Esophagus muscularis mucosa (tissue), 4 donors: ENCODE data around the gene PID1. TPM values are rescaled to one million over a fixed set of nuclear protein-coding genes. Genes with fewer than 3 reads are reported as not detected.

ENCODE experiments used
- DNase-seq: peaks from one replicate; pipeline ENCODE4 v3.0.0-alpha.2; 2017; ENCODE audit errors: extremely low spot score
- H3K27ac ChIP-seq, 4 donors: fragments of 200-600 bp; sonication (generic); replicated peaks in 1 of 4; 1 replicate in 3 of 4; 2 replicates in 1 of 4; pipeline ENCODE4 v1.5.1; 2016 to 2019; ENCODE audit warnings: mild to moderate bottlenecking in 1 of 4
- H3K27me3 ChIP-seq, 4 donors: fragments of 200-600 bp; sonication (generic); one replicate each; pipeline versions ENCODE4 v1.5.1 to v1.6.0; 2016 to 2019
- H3K36me3 ChIP-seq, 4 donors: fragments of 200-600 bp; sonication (generic); one replicate each; pipeline ENCODE4 v1.5.1; 2016 to 2019
- H3K4me1 ChIP-seq, 4 donors: fragments of 200-600 bp; sonication (generic); one replicate each; pipeline ENCODE4 v1.5.1; 2016 to 2019
- H3K4me3 ChIP-seq, 4 donors: fragments of 200-600 bp; sonication (generic); 1 replicate in 2 of 4; 2 replicates in 2 of 4; pipeline ENCODE4 v1.5.1; 2016 to 2019; ENCODE audit warnings: mild to moderate bottlenecking in 4 of 4, moderate library complexity in 1 of 4
- H3K9me3 ChIP-seq, 4 donors: fragments of 200-600 bp; sonication (generic); 1 replicate in 3 of 4; 2 replicates in 1 of 4; pipeline ENCODE4 v1.5.1; 2016 to 2019
- EP300 ChIP-seq: sonication (generic); formaldehyde crosslinking; IDR thresholded peaks from one replicate; pipeline ENCODE4 v1.6.1; 2017; ENCODE audit warnings: antibody characterized with exemption
- POLR2A ChIP-seq: fragments of 450-650 bp; IDR thresholded peaks from one replicate; pipeline ENCODE4 v1.6.1; 2017; ENCODE audit warnings: antibody characterized with exemption, moderate library complexity, mild to moderate bottlenecking, low read depth
- POLR2AphosphoS5 ChIP-seq, 2 donors: sonication (generic); formaldehyde crosslinking; IDR thresholded peaks; one replicate each; pipeline ENCODE4 v1.6.1; 2017; ENCODE audit warnings: antibody characterized with exemption in 2 of 2
- WGBS: methylation state at CpG from one replicate; pipeline ENCODE4 v1.1.5; 2018; 5-methylcytosine and 5-hydroxymethylcytosine counted together
- intact Hi-C: fragments of 100-400 bp; cut with DNase I; formaldehyde crosslinking; loops from one replicate; pipeline ENCODE4 v1.15.1; 2023
- total RNA-seq, 4 donors: library from RNA; depleted of rRNA; stranded (reverse); fragments of >200 nt; gene quantifications; one replicate each; pipeline versions ENCODE4 v1.1.0 to v1.2.1, GENCODE V29; 2016
- TF ChIP-seq, protein P1 (sequence below), 3 experiments: fragments of 200-600 bp in 2 of 3; fragments of 450-650 bp in 1 of 3; sonication (generic) in 2 of 3; IDR thresholded peaks; one replicate each; pipeline ENCODE4 v1.5.1; 2017 to 2019; ENCODE audit warnings: antibody characterized with exemption in 3 of 3, mild to moderate bottlenecking in 2 of 3, moderate library complexity in 1 of 3

The PID1 gene
- total RNA-seq, 4 donors from 2014 or later: 48.2 to 68.7 (median 55.4) TPM

DNA sequence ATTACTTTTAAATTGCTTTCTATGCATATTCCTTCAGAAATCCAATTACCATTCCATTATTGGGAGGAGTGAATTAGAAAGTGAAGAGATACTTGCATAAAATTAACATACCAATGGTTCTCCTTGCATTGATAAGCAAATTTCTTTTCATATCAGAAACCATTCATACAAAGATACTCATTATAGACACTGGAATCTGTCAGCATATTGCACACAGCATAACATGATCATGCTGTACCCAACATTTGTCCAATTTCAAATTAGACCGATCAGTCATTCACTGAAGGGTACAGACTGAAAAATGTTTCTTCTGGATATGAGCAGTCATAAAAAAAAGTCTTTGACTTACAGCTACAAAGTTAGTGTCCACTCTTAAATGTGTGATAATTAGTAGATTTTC lies 175.6 kb downstream of the PID1 start:
- H3K27ac ChIP-seq: no peak overlapping the region
- intact Hi-C loops: no loop called here
- H3K4me3 ChIP-seq: no peak overlapping the region
- H3K9me3 ChIP-seq: no peaks in the 10 kb centered on the region
- no peak for TF ChIP-seq POLR2AphosphoS5 (IDR thresholded peaks at IDR 0.05)
- TF ChIP-seq, protein P1, sequence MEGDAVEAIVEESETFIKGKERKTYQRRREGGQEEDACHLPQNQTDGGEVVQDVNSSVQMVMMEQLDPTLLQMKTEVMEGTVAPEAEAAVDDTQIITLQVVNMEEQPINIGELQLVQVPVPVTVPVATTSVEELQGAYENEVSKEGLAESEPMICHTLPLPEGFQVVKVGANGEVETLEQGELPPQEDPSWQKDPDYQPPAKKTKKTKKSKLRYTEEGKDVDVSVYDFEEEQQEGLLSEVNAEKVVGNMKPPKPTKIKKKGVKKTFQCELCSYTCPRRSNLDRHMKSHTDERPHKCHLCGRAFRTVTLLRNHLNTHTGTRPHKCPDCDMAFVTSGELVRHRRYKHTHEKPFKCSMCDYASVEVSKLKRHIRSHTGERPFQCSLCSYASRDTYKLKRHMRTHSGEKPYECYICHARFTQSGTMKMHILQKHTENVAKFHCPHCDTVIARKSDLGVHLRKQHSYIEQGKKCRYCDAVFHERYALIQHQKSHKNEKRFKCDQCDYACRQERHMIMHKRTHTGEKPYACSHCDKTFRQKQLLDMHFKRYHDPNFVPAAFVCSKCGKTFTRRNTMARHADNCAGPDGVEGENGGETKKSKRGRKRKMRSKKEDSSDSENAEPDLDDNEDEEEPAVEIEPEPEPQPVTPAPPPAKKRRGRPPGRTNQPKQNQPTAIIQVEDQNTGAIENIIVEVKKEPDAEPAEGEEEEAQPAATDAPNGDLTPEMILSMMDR (IDR thresholded peaks at IDR 0.05): no peak
- TF ChIP-seq POLR2A: no peak
- TF ChIP-seq EP300: no peak
- no peaks in the 10 kb centered on the region for H3K4me1 ChIP-seq
- H3K27me3 ChIP-seq: no peaks in the 10 kb centered on the region
- no peak for DNase-seq
- WGBS: 94% methylated on average over 1 of the region's 1 CpG
- H3K36me3 ChIP-seq: no peaks in the 10 kb centered on the region

- TF ChIP-seq, protein P1 (IDR thresholded peaks at IDR 0.05): no peak
- TF ChIP-seq POLR2A (no peak), POLR2AphosphoS5 (IDR thresholded peaks at IDR 0.05) (no peak), EP300 (no peak)
- intact Hi-C loops: no loop called here
- Histone ChIP-seq H3K36me3 (no peaks in the 10 kb centered on the region), H3K9me3 (no peaks in the 10 kb centered on the region), H3K27ac (no peak overlapping the region), H3K4me1 (peaks cover 0 to 16% (median 10%) of the 10 kb centered on the region in 4 donors), H3K4me3 (no peak overlapping the region), H3K27me3 (no peaks in the 10 kb centered on the region)
- 75% methylated on average over 2 of the region's 2 CpGs for WGBS
- no peak for DNase-seq
Observed at GRCh38 chr2:229090225-229090624, 180.9 kb downstream of the PID1 start.

DNA sequence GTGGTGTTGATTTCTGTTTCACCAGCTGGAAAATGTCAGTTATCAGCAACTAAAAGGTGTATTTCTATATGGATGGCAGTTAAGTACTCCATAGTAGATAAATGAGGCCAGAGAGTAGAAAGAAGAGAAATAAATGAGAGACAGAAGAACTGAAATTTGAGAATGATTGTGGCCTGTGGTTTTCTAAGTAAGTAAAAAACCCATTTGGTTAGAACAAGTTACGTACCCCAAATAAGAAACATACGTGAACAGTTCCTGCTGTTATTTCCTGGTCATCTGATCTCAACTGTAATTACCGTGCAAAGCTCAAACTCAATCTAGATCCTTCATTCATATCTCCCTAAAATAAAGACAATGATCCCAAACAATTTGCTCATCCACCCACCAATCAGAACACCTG lies 181.3 kb downstream of the PID1 start:
- TF ChIP-seq, protein P1 (IDR thresholded peaks at IDR 0.05): no peak
- TF ChIP-seq EP300 (no peak), POLR2A (no peak), POLR2AphosphoS5 (IDR thresholded peaks at IDR 0.05) (no peak)
- Histone ChIP-seq H3K27me3 (no peaks in the 10 kb centered on the region), H3K36me3 (no peaks in the 10 kb centered on the region), H3K4me3 (no peak overlapping the region), H3K4me1 (peaks cover 0 to 16% (median 10%) of the 10 kb centered on the region in 4 donors), H3K27ac (no peak overlapping the region), H3K9me3 (no peaks in the 10 kb centered on the region)
- intact Hi-C loops: no loop called here
- no peak for DNase-seq
- 80% methylated on average over 3 of the region's 3 CpGs for WGBS

GRCh38 chr2:229088966-229089700 lies 182.0 kb downstream of the PID1 start:
- Histone ChIP-seq H3K27ac (no peak overlapping the region), H3K4me3 (no peak overlapping the region), H3K27me3 (no peaks in the 10 kb centered on the region), H3K4me1 (peaks cover 0 to 16% (median 10%) of the 10 kb centered on the region in 4 donors), H3K9me3 (no peaks in the 10 kb centered on the region), H3K36me3 (no peaks in the 10 kb centered on the region)
- TF ChIP-seq, protein P1 (IDR thresholded peaks at IDR 0.05): no peak
- no peak for TF ChIP-seq EP300
- TF ChIP-seq POLR2A: no peak
- no peak for TF ChIP-seq POLR2AphosphoS5 (IDR thresholded peaks at IDR 0.05)
- DNase-seq: no peak
- intact Hi-C loops: no loop called here
- WGBS: 68% methylated on average over 7 of the region's 7 CpGs

DNA sequence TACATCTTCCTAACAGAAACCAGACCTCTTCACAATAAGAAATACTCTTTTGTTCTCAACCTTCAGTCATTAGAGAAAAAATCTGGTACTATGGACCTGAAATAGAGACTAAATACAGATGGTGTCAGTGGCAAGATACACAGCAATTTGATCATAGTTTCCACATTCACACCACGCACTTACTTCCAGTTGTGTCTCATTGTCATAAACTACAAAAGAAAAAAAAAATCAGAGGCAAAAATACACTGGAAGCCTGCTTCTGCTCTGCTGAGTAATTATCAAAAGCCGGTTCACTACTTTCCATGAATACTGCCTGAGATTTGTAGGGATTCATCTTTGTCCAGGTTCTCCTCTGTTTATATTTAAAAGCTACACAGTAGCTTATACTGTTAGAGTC lies 182.6 kb downstream of the PID1 start:
- Histone ChIP-seq H3K27me3 (no peaks in the 10 kb centered on the region), H3K4me3 (no peak overlapping the region), H3K36me3 (no peaks in the 10 kb centered on the region), H3K27ac (no peak overlapping the region), H3K4me1 (peaks cover 0 to 16% (median 10%) of the 10 kb centered on the region in 4 donors), H3K9me3 (no peaks in the 10 kb centered on the region)
- intact Hi-C loops: no loop called here
- TF ChIP-seq, protein P1 (IDR thresholded peaks at IDR 0.05): no peak
- TF ChIP-seq EP300 (no peak), POLR2AphosphoS5 (IDR thresholded peaks at IDR 0.05) (no peak), POLR2A (no peak)
- DNase-seq: no peak
- WGBS: 42% methylated on average over 2 of the region's 2 CpGs
